Astrocyte of the cerebellum (primary cell): ENCODE results near the gene SH3BP4.

ENCODE experiments used
- DNase-seq: peaks from one replicate; pipeline ENCODE4 v3.0.0-alpha.2; 2011; ENCODE audit warnings: low read depth
- H3K4me3 ChIP-seq: 2 replicates; pipeline ENCODE4 v1.5.1; 2011; ENCODE audit warnings: mild to moderate bottlenecking, low read depth, low read length, moderate library complexity
- CTCF ChIP-seq: IDR thresholded peaks from 2 replicates; pipeline ENCODE4 v1.5.1; 2012; ENCODE audit warnings: low read length, low read depth, moderate library complexity, mild to moderate bottlenecking; ENCODE audit errors: missing control alignments
- in situ Hi-C: cut with HindIII; loops from 2 replicates; pipeline ENCODE4 v1.10.0; 2017; ENCODE audit warnings: low sequenced_read_pairs

SH3BP4 gene

GRCh38 chr2:234968631-234969305 lies 17.0 kb downstream of the SH3BP4 start:
- H3K4me3 ChIP-seq = no peak overlapping the region
- in situ Hi-C loops = loop anchor here (10.0 to 25.0 kb wide), 3 partner anchors 126 to 406 kb away; no protein-coding TSS in a partner anchor
- TF ChIP-seq CTCF = no peak
- no peak for DNase-seq

- in situ Hi-C loops = loop anchor here (10.0 to 25.0 kb wide), 3 partner anchors 125 to 407 kb away; no protein-coding TSS in a partner anchor
- no peak for TF ChIP-seq CTCF
- no peak overlapping the region for H3K4me3 ChIP-seq
- DNase-seq = no peak
These were observed 17.7 kb downstream of the SH3BP4 start for GRCh38 chr2:234969306-234970098.

- DNase-seq = no peak
- in situ Hi-C loops = loop anchor here (25.0 kb wide), 2 partner anchors 283 to 408 kb away; no protein-coding TSS in a partner anchor
- no peak for TF ChIP-seq CTCF
- no peak overlapping the region for H3K4me3 ChIP-seq
These were observed 18.3 kb downstream of the SH3BP4 start for GRCh38 chr2:234970099-234970440.

GRCh38 chr2:234970477-234970882 lies 18.7 kb downstream of the SH3BP4 start:
- in situ Hi-C loops = loop anchor here (25.0 kb wide), 2 partner anchors 283 to 408 kb away; no protein-coding TSS in a partner anchor
- no peak for TF ChIP-seq CTCF
- no peak overlapping the region for H3K4me3 ChIP-seq
- DNase-seq = no peak

GRCh38 chr2:234971496-234971895 lies 19.7 kb downstream of the SH3BP4 start:
- TF ChIP-seq CTCF = no peak
- DNase-seq = no peak
- in situ Hi-C loops = loop anchor here (25.0 kb wide), 2 partner anchors 284 to 409 kb away; no protein-coding TSS in a partner anchor
- no peak overlapping the region for H3K4me3 ChIP-seq

- H3K4me3 ChIP-seq = no peak overlapping the region
- in situ Hi-C loops = loop anchor here (25.0 kb wide), 2 partner anchors 286 to 411 kb away; no protein-coding TSS in a partner anchor
- no peak for TF ChIP-seq CTCF
- no peak for DNase-seq
These were observed 21.2 kb downstream of the SH3BP4 start for GRCh38 chr2:234973008-234973407.
